ENCODE results near the gene CYP4V2.
"Not testable (repeated sequence)": the region's sequence is repeated elsewhere in the genome, so short reads cannot be mapped to it uniquely, and the experiment has no call there.

DNA sequence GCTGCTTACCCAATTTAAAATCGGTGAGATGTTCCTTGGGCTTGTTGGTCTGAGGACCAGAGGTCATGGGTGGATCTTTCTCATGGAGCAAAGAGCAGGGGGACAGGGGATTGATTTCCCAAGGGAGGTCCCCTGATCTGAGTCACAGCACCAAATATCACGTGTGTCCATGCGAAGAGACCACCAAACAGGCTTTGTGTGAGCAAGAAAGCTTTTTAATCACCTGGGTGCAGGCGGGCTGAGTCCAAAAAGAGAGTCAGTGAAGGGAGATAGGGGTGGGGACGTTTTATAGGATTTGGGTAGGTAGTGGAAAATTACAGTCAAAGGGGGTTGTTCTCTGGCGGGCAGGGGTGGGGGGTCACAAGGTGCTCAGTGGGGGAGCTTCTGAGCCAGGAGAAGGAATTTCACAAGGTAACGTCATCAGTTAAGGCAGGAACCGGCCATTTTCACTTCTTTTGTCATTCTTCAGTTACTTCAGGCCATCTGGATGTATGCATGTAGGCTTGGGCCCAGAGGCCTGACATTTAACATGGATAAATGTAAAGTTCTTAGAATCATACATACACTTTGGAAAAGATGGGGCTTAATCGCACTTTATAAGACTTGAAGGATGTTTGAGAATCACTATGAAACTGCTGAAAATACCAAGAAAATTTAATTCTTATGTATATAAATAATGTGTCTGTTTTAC is 55.8 kb downstream of the CYP4V2 start:
- TF ChIP-seq, protein P1, sequence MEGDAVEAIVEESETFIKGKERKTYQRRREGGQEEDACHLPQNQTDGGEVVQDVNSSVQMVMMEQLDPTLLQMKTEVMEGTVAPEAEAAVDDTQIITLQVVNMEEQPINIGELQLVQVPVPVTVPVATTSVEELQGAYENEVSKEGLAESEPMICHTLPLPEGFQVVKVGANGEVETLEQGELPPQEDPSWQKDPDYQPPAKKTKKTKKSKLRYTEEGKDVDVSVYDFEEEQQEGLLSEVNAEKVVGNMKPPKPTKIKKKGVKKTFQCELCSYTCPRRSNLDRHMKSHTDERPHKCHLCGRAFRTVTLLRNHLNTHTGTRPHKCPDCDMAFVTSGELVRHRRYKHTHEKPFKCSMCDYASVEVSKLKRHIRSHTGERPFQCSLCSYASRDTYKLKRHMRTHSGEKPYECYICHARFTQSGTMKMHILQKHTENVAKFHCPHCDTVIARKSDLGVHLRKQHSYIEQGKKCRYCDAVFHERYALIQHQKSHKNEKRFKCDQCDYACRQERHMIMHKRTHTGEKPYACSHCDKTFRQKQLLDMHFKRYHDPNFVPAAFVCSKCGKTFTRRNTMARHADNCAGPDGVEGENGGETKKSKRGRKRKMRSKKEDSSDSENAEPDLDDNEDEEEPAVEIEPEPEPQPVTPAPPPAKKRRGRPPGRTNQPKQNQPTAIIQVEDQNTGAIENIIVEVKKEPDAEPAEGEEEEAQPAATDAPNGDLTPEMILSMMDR (conservative IDR thresholded peaks at IDR 0.05 in 1 of 2, IDR thresholded peaks at IDR 0.05 in 1 of 2; ENCODE audit: extremely low read depth in 1 of 2, insufficient read depth in 1 of 2, low read depth in 1 of 2, low read length in 2 of 2): not testable (repeated sequence)
- TF ChIP-seq EZH2 (IDR thresholded peaks at IDR 0.05; ENCODE audit: borderline replicate concordance, low read length): not testable (repeated sequence)
